ENCODE measurements around the gene MAK.

- TF ChIP-seq EZH2 (IDR thresholded peaks at IDR 0.05): no peak
- no peak for TF ChIP-seq POLR2AphosphoS5 (IDR thresholded peaks at IDR 0.05; ENCODE audit: borderline replicate concordance, low read depth, low read length)
Observed at GRCh38 chr6:10719296-10719963, 118.9 kb downstream of the MAK start.
